ENCODE results near the gene CFAP141.
"Not testable (repeated sequence)": the region's sequence is repeated elsewhere in the genome, so short reads cannot be mapped to it uniquely, and the experiment has no call there.

The CFAP141 gene

DNA sequence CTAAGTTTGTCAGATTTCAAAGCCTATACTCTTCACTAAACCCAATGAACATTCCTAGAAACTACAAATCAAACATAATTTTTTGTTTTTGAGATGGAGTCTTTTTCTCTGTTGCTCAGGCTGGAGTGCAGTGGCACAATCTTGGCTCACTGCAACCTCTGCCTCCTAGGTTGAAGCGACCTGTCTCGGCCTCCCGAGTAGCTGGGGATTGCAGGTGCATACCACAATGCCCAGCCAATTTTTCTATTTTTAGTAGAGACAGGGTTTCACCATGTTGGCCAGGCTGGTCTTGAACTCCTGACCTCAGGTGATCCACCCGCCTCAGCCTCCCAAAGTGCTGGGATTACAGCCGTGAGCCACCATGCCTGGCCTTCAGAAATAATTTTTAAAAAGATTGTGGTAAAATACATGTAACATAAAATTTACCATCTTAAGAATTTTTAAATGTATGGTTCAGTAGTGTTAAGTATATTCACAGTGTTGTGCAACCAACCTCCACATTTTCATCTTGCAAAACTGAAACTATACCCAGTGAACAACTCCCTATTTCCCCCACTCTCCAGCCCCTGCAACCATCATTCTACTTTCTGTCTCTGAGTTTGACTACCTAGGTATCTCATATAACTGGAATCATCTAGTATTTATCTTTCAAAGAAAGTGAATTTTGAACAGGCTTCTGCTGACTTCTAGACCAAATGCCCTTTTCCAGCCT, 2.7 kb upstream of the CFAP141 start:
- no peak for DNase-seq

DNA sequence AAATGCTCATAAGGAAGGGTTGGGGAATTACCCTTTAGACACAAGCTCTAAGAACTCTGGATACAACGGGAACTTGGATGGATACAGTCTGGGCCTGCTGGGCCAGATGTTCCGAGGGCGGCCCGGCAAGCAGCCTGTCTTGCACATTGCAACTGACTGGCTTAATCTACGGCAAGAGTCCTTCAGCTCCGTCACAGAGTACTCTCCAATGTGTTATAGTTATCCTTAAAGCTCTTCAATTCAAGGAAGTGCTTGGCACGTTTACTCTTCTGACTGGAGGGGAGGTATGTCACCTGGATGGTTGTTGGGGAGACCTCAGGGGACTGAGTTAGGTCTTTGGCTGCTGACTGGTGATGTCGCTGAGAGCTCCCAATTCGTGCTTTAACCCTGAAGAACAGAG, 1.1 kb upstream of the CFAP141 start:
- no peak for DNase-seq

DNA sequence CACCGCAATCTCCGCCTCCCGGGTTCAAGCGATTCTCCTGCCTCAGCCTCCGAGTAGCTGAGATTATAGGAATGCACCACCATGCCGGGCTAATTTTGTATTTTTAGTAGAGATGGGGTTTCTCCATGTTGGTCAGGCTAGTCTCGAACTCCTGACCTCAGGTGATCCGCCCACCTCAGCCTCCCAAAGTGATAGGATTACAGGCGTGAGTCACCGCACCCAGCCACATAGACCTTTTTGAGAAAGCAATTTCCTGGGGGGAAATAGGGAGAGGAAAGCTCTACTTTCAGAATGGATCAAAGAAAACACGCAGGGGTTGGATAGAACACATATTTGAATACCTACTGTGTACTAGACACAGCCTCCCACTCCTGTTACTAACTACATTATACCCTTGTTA, 355 bp downstream of the CFAP141 start:
- DNase-seq = not testable (repeated sequence)

DNA sequence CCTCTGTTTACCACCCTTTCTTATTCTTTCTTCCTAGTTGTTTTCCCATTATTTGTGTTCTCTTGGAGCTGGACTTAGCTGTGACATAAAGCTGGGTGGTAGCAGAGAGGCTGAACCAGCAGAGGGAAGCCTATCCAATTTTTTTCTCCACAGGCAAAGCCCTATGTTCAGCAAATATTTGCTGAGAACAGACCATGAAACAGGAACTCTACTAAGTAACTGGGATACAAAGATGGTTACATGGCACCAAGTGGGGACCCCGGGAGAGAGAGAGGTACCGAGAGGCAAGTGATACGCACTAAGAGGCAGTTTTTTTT, 6.6 kb downstream of the CFAP141 start:
- DNase-seq = no peak

DNA sequence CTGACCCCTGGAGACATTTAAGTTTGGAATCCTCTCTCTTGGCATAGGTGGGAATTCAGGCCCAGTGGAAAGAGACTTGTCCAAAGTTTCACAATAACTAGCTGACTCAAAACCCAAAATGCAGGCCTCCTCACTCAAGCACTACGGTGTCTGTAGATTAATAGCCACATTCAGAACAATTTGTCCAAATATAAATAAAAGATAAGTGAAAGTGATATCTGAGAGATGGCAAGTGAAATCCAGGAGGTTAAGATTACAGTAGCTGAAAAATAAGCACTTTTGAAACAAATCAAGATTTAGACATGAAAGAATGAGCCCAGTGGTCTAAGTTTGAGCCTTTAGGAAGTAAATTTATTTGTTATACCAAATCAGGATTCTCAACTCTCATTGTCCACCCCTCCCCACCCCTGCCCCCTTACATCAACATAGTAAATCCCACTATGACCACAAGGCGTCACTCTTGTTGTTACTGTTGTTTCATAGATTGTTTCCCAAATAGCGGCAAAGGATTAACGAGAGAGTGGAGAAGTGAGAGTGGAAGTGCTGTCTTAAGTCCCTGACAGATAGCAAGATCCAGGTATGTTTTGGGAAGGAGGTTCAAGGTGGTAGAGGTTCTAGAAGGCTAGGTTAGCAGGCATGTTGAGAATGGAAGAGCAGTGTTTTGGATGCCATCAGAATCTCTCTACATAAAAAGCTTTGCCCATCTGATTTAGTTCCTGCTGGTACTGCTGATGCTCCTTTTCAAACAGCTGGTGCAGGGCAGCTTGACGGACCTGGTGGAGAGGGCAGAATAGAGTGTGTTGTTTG, 7.2 kb downstream of the CFAP141 start:
- peak in 7 of 56 donors; percentile 6 to 54 (median 26) for DNase-seq

DNA sequence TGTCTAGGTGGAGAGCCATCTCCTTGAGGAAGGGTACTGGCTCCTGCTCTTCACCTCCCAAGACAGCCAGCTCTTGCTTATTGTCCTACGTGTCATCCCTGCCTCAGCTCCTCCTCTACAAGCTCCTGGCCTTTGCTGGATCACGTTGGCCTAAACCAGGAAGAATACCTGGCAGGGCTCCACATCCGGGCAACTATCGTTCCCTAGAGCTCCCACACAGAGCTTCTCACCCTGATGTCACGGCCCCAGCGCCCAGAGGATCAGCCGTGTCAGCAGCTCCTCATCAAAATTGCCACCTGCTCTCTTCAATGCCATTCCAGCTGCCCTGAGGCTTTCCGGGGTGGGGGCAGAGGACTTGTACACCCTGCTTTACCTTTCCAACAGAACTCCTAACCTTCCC, 12.3 kb downstream of the CFAP141 start:
- DNase-seq = no peak

DNA sequence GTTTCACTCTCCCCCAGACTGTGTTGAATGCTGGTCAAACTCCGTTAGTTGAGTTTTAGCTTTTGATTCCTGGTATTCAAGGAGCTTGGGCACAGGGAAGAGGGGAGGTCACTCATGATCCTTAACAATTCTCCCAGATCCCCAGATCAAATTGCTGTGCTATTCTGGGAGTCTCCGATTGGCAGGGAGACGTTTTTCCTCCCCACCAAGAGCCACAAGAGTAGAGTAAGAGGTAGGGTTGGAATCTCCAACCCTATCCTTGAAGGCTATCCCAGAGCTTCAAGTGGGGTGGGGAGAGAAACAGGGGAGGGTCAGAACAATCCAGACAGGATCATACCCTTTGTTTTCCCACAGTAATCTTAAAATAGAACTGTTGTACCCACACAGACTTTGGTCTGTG, 13.7 kb downstream of the CFAP141 start:
- DNase-seq = no peak

DNA sequence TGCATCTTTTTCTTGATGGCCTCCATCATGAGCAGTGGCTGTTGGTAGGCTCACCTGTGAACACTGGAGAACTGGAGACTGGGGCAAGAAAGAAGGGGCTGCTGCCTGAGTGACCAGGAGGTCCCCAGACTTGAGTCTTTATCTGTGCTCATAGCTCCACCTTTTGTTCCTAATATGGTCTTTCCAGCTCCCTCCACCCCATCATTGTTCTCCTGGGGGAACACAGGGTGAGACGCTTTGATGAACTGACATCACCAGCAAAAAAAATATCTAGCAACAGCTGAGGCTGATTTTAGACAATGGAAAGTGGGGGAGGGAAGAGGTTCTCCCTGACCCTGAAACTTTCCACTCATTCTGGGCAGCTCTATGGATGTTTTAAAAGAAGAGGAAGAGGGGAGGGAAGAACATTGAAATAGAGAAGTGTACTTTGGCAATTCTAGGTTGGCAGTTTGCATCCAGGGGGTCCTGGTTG, 14.1 kb downstream of the CFAP141 start, which contains the start of gene TPM3:
Gene TPM3, minus strand, starts transcription at position 111 of the 472 bp plus-strand sequence. Its CDS starts 82 bp downstream, at position 29.
- DNase-seq = no peak

DNA sequence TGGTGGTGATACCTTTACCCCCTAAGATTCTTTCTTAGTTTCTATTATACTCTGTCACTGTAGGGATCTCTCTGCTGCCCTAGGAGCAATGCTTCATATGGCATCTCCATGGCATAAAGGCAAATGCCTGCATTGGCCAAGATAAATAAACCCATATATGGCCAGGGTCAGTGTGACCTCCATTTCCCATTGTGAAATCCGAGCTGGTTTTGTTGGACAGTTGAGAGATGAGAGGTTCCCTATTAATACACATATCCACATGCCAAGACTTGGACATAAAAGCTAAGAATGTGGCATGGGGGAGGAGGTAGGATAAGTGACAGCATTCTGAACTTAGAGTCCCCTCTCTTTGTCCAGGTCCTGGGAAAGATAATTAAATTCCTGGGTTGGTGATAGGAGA, 15.6 kb downstream of the CFAP141 start:
- no peak for DNase-seq

DNA sequence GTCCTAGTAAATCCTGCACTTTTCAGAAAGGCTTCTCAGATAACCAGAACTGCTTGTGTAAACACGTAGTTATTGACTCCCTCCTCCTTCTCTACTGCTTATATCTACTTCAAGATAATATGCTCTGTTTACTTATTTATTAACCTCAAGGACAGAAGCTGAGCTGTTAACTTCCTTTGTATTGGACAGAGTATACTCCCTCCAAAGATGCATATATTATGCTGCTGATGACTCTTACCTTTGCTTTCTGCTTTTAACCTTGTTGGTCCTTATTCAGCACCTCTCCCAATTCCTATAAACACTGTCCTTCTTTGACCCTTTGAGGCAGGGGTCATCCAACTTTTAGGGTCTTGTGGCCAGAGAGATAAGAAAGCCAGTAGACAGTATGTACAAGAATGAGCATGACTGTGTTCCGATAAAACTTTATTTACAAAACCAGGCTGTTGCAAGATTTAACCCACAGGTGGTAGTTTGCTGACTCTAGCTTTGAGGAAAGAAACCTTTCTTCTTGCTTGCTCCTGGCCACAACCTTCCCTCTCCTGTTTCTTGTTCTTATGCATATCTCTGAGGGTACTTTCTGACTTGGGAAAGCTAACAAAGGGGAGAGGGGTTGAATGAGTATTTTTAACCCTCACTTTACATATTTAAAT, 19.2 kb downstream of the CFAP141 start:
- DNase-seq = no peak

DNA sequence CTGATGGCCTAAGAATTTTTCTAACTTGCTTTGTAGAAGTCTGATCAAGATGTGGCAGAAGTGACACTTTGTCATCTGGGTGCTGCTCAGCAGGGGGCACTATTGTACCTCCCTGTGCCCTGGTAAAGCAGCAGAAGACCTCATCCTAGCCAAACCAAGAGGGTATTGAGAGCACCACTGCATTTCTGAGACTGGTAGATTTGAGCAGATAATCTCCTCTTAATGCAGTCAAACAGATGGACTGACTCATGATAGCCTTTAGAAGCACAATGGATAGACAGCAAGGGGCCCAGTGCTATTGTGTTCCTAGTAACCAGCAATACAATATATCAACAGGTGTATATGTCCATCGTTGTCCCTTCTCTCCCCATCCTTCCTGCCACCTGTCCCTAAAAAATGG, 20.0 kb downstream of the CFAP141 start:
- peak in 3 of 56 donors; percentile 5 to 30 (median 26) for DNase-seq

DNA sequence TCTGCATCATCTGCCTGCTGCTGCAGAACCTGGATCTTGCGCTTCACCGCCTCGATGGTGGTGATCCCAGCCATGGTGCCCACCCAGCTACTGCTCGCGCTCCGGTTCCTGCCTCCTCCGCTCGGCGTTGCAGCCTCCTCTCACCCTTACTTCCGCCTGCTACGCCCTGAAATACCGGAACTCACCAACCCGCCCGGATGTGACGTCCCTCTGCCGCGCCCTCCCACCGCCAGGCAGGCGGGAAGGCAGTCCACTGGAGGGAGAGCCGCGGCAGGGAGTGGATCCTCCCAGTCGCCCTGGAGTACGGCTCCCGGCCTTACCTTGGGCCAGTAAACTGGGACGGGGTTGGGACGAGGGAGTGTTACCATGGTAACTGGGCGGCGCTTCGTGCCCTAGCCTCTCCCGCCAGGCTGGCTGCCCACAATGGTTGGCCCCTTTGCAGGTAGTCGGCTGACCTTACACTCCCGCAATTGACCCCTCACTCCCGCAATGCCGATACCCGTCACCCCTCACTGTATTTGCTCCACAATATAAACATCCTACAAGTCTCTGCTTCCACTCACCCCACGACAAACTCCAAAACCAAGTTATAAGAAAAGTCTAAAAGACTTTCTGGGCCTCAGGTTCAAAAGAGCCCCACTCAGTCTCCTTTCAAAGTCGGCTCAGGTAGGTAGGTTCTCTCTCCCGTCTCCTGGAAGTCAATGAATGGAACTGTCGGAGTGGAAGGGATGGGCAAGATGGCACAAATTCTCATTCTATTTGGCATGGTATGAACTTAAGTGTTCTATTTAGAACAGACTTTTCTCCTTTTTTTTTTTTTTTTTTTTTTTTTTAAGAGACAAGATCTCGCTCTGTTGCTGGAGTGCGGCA, 22.9 kb downstream of the CFAP141 start:
- peak; percentile 53 to 96 (median 90) for DNase-seq

DNA sequence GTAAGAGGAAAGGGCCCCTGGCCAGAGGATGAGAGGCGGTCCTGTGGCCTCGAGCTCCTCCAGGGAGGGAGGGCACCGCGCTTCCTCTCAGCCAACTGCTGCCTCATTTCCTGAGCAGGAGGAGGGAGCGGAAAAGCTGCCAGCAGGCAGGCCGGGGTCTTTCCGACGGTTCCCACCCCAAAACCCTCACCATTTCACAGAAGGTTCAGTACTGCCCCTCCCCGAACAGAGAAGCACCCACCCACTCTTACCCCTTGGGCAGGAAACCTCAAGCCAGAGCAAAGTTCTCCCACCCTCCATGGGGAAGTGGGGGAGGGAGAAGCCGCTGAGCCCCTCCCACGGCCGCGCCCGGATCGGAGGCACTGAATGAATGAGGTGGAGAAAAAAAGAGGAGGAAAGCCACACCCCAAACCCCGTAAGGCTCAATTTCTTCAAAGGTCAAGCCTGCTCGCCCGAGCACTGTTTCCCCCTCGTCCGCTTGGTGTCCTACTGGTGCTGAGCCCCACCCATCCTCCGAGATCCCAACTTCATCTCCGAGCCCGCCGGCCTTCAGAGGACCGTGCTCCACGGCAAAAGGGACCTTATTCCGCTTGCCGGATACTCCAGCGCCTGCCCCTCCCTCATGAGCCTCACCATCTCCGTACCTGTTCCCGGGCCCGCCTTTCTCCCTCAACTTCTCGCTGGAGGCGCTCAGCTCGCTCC, 23.6 kb downstream of the CFAP141 start:
- DNase-seq = peak in 43 of 56 donors; percentile 8 to 75 (median 42)

DNA sequence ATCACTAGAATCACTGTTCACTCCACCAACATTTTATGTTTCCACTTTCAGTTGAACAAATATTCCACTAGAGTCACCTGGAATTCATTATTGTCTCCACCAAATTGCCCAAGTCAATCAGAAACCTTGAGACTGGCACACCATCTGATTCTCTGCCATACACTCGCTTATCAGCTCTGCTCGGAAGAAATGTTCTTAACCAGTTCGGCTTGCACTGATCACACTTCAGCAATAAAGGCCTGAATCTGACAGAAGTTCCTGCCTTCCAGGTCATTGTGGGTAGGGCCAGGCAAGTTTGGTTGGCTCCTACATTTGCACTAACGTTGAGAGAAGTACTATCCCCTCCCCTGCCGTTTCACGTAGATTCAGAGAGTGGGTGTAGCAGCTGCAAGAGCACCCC, 24.2 kb downstream of the CFAP141 start:
- DNase-seq = peak in 1 of 56 donors; percentile 36

DNA sequence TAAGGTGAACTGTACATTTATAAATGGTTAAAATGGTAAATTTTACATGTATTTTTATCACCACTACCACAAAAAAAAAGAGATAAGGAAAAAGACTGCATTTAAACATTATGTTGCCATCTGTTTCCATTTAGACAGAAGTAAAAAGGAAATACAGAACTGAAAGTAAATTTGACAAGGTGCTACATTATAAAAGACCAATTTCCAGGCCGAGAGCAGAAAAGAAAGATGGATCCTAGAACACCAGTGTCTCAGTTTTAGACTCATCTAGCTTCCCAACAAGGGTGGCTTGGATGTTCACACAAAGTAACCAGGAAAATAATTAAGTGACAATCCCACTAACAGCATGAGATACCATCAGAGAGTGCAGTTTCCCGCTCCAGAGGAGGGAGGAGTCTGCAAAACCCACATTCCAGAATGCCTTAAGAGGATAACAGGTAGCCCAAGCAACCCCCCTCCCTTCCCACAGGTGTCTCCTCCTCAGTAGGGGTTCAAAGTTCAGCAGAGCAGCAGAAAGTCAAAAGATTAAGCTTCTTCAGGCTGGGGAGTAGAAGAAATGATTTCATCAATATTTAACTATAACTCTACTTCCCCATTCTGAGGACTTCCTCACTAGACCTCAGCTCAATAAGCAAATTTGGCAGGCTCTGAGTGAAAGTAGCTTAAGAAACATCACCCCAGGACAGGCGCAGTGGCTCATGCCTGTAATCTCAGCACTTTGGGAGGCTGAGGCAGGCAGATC, 26.0 kb downstream of the CFAP141 start:
- no peak for DNase-seq

DNA sequence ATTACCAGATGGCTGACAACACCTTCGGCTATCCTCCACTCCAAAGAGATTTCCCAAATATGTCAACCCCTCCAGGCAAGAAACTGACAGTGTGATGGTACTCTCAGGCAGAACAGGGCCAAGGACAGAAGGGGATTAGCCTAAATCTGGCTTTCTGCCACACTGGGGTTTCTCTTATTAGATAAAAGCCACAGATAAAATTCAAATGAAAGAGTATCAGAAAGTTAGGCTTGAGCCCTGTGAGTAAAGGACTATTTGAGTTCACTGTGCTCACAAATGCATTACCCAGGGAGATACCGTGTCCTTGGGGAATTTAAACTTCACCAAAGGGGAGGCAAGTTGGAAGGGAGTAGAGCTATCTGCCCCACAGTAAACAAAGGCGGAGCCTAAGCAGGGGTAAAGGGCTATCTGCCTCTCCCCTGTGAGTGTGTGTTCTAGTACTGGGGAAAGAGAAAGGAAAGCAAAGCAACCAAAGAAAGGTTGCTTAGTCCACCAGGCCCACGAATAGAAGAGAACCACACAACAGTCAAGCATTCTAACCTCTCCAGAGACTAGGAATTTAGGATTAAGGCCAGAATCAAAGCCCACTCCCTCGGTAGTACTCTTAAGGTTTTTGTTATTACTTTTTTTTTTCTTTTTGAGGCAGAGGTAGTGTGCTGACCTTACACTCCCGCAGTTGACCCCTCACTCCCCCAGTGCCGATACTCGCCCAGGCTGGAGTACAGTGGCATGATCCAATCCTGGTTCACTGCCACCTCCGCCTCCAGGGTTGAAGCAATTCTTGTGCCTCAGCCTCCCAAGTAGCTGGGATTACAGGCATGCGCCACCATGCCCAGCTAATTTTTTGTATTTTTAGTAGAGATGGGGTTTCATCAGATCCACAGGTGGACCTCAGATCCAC, 27.0 kb downstream of the CFAP141 start:
- no peak for DNase-seq

DNA sequence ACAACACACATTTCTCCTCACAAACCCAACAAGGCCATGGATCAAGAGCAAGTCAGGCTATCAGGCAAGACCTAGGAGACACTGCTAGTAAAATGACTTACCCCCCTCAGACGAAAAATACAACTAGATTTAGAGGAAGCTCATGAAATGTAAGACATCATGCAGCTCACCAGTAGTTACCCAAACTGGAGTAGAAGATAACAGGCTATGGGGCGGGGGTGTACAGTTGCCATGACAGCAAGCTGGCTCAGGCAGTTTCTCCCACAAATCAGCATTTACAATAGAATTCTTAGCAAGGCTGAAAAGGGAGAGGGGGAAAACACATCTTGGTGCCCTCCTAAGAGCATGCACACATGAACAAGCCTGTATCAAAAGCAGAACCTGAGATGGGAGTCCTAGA, 28.1 kb downstream of the CFAP141 start:
- DNase-seq = peak in 22 of 56 donors; percentile 3 to 65 (median 22)

DNA sequence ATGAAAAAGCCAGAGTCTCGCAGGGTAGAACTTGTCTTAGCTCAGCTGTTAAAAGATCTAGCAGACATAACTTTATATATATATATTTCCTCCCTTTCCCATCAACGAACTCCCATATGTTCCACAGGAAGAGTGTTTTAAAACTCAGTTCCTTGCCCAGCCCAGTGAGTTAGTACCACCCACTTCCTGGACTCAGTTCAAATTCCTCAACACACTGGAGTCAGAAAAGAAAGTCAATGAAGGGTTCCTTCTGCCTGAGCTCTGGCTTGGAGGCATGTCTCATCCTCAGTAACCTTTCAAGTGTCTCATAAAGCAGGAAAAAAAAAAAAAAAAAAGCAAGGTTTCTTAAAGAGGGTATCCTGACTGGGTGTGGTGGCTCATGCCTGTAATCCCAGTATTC, 29.8 kb downstream of the CFAP141 start:
- DNase-seq = peak in 3 of 56 donors; percentile 2 to 28 (median 4)

DNA sequence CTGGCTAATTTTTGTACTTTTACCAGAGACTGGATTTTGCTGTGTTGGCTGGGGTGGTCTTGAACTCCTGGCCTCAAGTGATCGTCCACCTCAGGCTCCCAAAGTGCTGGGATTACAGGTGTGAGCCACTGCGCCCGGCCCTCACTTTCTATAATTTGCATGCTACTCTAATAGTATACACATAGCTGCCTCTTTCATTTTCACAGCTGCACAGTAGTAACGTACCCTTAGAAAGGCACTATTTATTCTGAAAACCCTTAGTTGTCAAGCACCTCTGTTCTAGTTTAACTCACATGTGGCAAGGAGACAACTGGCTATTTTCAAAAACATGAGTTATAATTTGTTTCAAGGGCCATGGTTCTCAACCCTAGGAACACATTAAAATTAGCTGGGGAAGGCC, 31.5 kb downstream of the CFAP141 start:
- DNase-seq = no peak
